GM13977 (cell line): ENCODE results near the gene ABHD13.
"Not testable (repeated sequence)": the region's sequence is repeated elsewhere in the genome, so short reads cannot be mapped to it uniquely, and the experiment has no call there.

Experiments
- DNase-seq: peaks from one replicate; pipeline ENCODE4 v3.0.0; 2012; ENCODE audit warnings: low spot score
- CTCF ChIP-seq: IDR thresholded peaks from 2 replicates; pipeline ENCODE4 v1.5.1; 2012; ENCODE audit warnings: mild to moderate bottlenecking, control low read depth; ENCODE audit not compliant: insufficient read depth; ENCODE audit errors: extremely low read depth, missing control alignments
- in situ Hi-C: fragments of 300-500 bp; cut with MboI; formaldehyde crosslinking; loops from one replicate; pipeline ENCODE4 v1.12.0; 2022; ENCODE audit warnings: low sequenced_read_pairs, low pct_unique_long_range_greater_than_20kb, mixed read lengths, inconsistent platforms; ENCODE audit not compliant: unreplicated experiment

ABHD13 gene

GRCh38 chr13:108249150-108249549 lies 31.0 kb downstream of the ABHD13 start:
- TF ChIP-seq CTCF = no peak
- no peak for DNase-seq
- in situ Hi-C loops = no loop called here

DNA sequence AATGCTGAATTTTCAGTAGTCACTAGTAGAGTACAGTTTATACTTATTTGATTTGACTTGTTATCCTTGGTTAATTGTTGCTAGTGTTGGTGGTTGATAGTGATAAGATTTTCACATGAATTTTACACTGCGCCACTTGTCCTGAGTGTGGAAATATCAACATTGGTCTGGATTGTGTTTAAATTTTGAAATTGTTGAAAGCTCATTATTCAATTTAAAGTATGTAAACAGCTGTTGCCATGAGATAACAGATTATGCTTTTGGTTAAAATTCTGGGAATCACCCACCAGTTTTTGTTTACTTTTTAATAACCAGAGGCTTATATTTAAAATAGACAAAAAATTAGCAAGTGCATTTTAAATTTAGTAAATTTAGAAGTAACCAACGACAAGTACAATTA lies 39.1 kb downstream of the ABHD13 start:
- DNase-seq = no peak
- in situ Hi-C loops = no loop called here
- no peak for TF ChIP-seq CTCF

DNA sequence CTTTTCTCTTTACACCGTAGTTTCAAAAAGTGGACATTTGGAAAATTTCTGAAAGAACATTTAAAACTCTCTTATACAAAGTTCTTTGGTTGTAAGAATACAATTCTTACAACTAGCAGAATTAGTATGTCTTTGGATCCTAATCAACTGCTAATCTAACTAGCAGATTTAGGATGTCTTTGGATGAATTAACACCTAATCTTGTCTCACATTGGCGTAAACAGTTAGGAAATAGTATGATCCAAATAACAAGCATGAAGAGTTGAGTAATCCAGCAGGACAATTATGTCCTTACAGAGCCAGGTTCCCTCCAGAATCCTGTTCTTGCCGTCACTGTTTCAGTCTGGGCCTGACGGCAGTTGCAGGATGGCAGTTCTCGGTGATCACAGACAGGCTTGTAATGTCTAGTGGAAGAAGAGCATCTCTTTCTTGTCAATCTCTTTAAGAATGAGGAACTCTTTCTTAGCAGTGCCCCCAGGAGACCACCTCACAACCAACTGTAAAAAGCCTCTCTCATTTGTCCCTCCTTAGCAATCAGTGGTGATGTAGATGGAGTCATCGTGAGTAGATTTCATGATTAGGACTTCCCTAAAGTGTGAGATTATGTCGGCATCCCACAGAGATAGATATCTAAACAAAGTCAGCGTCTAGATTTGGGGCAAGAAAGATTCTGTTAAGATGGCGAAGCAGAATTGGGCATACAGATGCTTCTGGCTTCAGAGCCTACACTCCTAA lies 45.6 kb downstream of the ABHD13 start:
- TF ChIP-seq CTCF = no peak
- in situ Hi-C loops = no loop called here
- no peak for DNase-seq

DNA sequence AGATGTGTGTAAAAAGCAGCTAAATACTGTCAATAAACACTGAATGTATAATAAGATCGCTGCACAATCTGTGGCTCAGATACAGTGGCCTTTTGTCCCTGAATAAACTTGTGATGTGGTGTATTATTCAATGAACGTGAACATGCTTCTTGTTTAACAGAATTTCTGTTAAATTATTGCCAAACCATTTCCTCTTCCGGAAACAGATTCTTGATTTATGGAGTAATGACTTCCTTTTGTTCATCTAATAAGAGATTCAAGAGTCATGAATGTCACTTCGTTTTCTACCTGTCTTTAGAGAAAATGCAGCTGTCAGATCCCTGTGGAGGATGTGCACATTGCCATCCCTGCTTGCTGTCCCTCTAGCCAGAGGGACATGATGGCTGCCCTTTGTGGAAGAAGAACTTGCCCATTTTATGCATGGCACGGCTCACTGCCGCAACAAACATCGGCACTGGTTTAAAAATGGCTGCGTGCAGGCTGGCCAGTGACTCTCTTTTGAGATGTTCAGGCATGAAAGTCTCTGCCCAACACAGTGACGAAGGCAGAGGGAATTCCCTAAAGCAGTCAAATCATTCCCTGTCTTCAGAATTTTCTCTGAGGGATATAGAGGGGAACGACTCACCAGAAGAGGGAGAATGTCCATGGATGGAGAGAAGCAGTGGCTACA lies 48.3 kb downstream of the ABHD13 start:
- no peak for DNase-seq
- in situ Hi-C loops = no loop called here
- TF ChIP-seq CTCF = no peak

GRCh38 chr13:108267347-108267746 lies 49.2 kb downstream of the ABHD13 start:
- DNase-seq = no peak
- in situ Hi-C loops = no loop called here
- no peak for TF ChIP-seq CTCF

- DNase-seq, in situ Hi-C loops: not testable (repeated sequence)
Observed at GRCh38 chr13:108267855-108268254, 49.7 kb downstream of the ABHD13 start.

GRCh38 chr13:108268466-108269112 lies 50.4 kb downstream of the ABHD13 start:
- DNase-seq = no peak

More at GRCh38 chr13:108268466-108269112, 50.4 kb downstream of the ABHD13 start:
- in situ Hi-C loops = no loop called here
- TF ChIP-seq CTCF = no peak
